IMR-90 (cell line): ENCODE results near the gene COL25A1. TPM values are rescaled to one million over a fixed set of nuclear protein-coding genes. Genes with fewer than 3 reads are reported as not detected.
A peak's percentile ranks its signal among the peaks of the same experiment; 100 is the strongest.

Experiments used
- ATAC-seq: fragments of 200-7000 bp; cut with Tn5 transposase; 2 replicates; pipeline ENCODE4 v1.9.1; 2020; ENCODE audit warnings: low read depth, mild to moderate bottlenecking, moderate library complexity
- BruUV-seq: library from RNA; stranded (reverse); fragments of 400-500 nt; replicated peaks from 2 replicates; lab custom pipeline; 2021; lab: Mats Ljungman, UMichigan
- CTCF ChIA-PET: fragments of 300-600 bp; formaldehyde crosslinking; extraction: SDS; loops from one replicate; lab custom pipeline; 2021; ENCODE audit warnings: antibody characterized with exemption; lab: Yijun Ruan, JAX
- POLR2A ChIA-PET: fragments of 300-600 bp; sonication (Branson Sonifier 250); formaldehyde crosslinking; loops from one replicate; lab custom pipeline; 2022; ENCODE audit warnings: antibody characterized with exemption; ENCODE audit not compliant: unreplicated experiment; lab: Charles Lee
- DNase-seq: peaks from one replicate; pipeline ENCODE4 v3.0.0; 2013
- H2AFZ ChIP-seq: replicated peaks from 2 replicates; pipeline ENCODE3; 2013; ENCODE audit warnings: low read length, mild to moderate bottlenecking; ENCODE audit not compliant: poor library complexity
- H2AK5ac ChIP-seq: 2 replicates; pipeline ENCODE4 v1.6.1; 2013; ENCODE audit warnings: low read depth, low read length, inconsistent platforms
- H2AK9ac ChIP-seq: replicated peaks from 2 replicates; pipeline ENCODE3; 2013; ENCODE audit warnings: mild to moderate bottlenecking, low read depth, low read length, moderate library complexity; ENCODE audit not compliant: poor library complexity
- H2BK120ac ChIP-seq: 2 replicates; pipeline ENCODE4 v1.6.1; 2013; ENCODE audit warnings: low read depth, low read length, inconsistent platforms
- H2BK15ac ChIP-seq: 3 replicates; pipeline ENCODE4 v1.6.1; 2013; ENCODE audit warnings: low read depth, low read length, inconsistent platforms
- H2BK20ac ChIP-seq: 2 replicates; pipeline ENCODE4 v1.6.1; 2013; ENCODE audit warnings: low read depth, mild to moderate bottlenecking, inconsistent platforms, low read length, moderate library complexity
- H2BK5ac ChIP-seq: 2 replicates; pipeline ENCODE4 v1.6.1; 2013; ENCODE audit warnings: mild to moderate bottlenecking, low read depth, low read length, inconsistent platforms; ENCODE audit not compliant: poor library complexity, severe bottlenecking
- H3K14ac ChIP-seq: replicated peaks from 2 replicates; pipeline ENCODE4 v1.6.1; 2013; ENCODE audit warnings: low read depth, low read length, inconsistent platforms
- H3K18ac ChIP-seq: 2 replicates; pipeline ENCODE4 v1.6.1; 2013; ENCODE audit warnings: low read depth, low read length, control low read depth
- H3K23ac ChIP-seq: 2 replicates; pipeline ENCODE4 v1.6.1; 2013; ENCODE audit warnings: low read depth, low read length, inconsistent platforms
- H3K27ac ChIP-seq: 2 replicates; pipeline ENCODE4 v1.5.1; 2013; ENCODE audit warnings: mild to moderate bottlenecking, control low read depth, low read length; ENCODE audit not compliant: insufficient read depth
- H3K27me3 ChIP-seq: 2 replicates; pipeline ENCODE4 v1.6.1; 2013; ENCODE audit warnings: low read length; ENCODE audit not compliant: control insufficient read depth, insufficient read depth
- H3K36me3 ChIP-seq: 2 replicates; pipeline ENCODE4 v1.6.1; 2013; ENCODE audit warnings: low read length, mixed read lengths; ENCODE audit not compliant: control insufficient read depth, insufficient read depth
- H3K4ac ChIP-seq: 2 replicates; pipeline ENCODE4 v1.6.1; 2013; ENCODE audit warnings: low read depth, low read length, inconsistent platforms
- H3K4me1 ChIP-seq: 2 replicates; pipeline ENCODE4 v1.6.1; 2013; ENCODE audit warnings: low read length, mixed read lengths; ENCODE audit not compliant: control insufficient read depth, insufficient read depth
- H3K4me2 ChIP-seq: 2 replicates; pipeline ENCODE4 v1.6.1; 2013; ENCODE audit warnings: low read depth, mild to moderate bottlenecking, control low read depth, low read length, moderate library complexity
- H3K4me3 ChIP-seq: 2 replicates; pipeline ENCODE4 v1.5.1; 2013; ENCODE audit warnings: low read depth, mild to moderate bottlenecking, control low read depth, low read length, moderate library complexity; ENCODE audit not compliant: insufficient read depth
- H3K56ac ChIP-seq: 2 replicates; pipeline ENCODE4 v1.6.1; 2013; ENCODE audit warnings: low read length, inconsistent platforms; ENCODE audit not compliant: insufficient read depth; ENCODE audit errors: extremely low read depth
- H3K79me1 ChIP-seq, 2 experiments: 2 replicates each; pipeline ENCODE4 v1.6.1; 2013; ENCODE audit warnings: low read length in 2 of 2, inconsistent platforms in 1 of 2, low read depth in 1 of 2
- H3K9ac ChIP-seq: 2 replicates; pipeline ENCODE4 v1.6.1; 2013; ENCODE audit warnings: low read depth, low read length, control low read depth
- H3K9me1 ChIP-seq: 2 replicates; pipeline ENCODE4 v1.6.1; 2013; ENCODE audit warnings: low read length, inconsistent platforms; ENCODE audit not compliant: insufficient read depth
- H3K9me3 ChIP-seq: 2 replicates; pipeline ENCODE4 v1.6.1; 2013; ENCODE audit warnings: low read length; ENCODE audit not compliant: control insufficient read depth, insufficient read depth
- H4K20me1 ChIP-seq: 2 replicates; pipeline ENCODE4 v1.6.1; 2013; ENCODE audit warnings: low read length, inconsistent platforms; ENCODE audit not compliant: insufficient read depth
- H4K5ac ChIP-seq: 2 replicates; pipeline ENCODE4 v1.6.1; 2013; ENCODE audit warnings: mild to moderate bottlenecking, low read depth, low read length, control low read depth
- H4K8ac ChIP-seq, 2 experiments: 2 replicates each; pipeline ENCODE4 v1.6.1; 2013; ENCODE audit warnings: low read depth in 2 of 2, low read length in 2 of 2, control low read depth in 1 of 2, inconsistent platforms in 1 of 2
- H4K91ac ChIP-seq: 2 replicates; pipeline ENCODE4 v1.6.1; 2013; ENCODE audit warnings: low read depth, low read length, inconsistent platforms; ENCODE audit not compliant: insufficient read depth
- CEBPB ChIP-seq: IDR thresholded peaks from 2 replicates; pipeline ENCODE4 v1.6.1; 2012; ENCODE audit warnings: low read depth, low read length, improper control_type of control experiment
- FOS ChIP-seq: fragments of 150-350 bp; IDR thresholded peaks from 2 replicates; pipeline ENCODE4 v1.6.1; 2016; ENCODE audit warnings: low read depth, low read length
- NFE2L2 ChIP-seq: fragments of 150-350 bp; IDR thresholded peaks from 2 replicates; pipeline ENCODE4 v1.6.1; 2016; ENCODE audit warnings: low read depth, mild to moderate bottlenecking, low read length
- POLR2A ChIP-seq: IDR thresholded peaks from 2 replicates; pipeline ENCODE4 v1.6.1; 2012; ENCODE audit warnings: mild to moderate bottlenecking, low read depth, low read length
- RAD21 ChIP-seq: IDR thresholded peaks from 2 replicates; pipeline ENCODE4 v1.6.1; 2012; ENCODE audit warnings: low read length, improper control_type of control experiment
- RCOR1 ChIP-seq: IDR thresholded peaks from 2 replicates; pipeline ENCODE4 v1.6.1; 2012; ENCODE audit warnings: mild to moderate bottlenecking, low read length, improper control_type of control experiment; ENCODE audit not compliant: insufficient replicate concordance
- RFX5 ChIP-seq: IDR thresholded peaks from 2 replicates; pipeline ENCODE4 v1.8.0; 2012; ENCODE audit warnings: low read depth, mild to moderate bottlenecking, low read length, moderate library complexity
- SMC3 ChIP-seq: fragments of 150-350 bp; IDR thresholded peaks from 2 replicates; pipeline ENCODE4 v1.6.1; 2016; ENCODE audit warnings: low read depth, mild to moderate bottlenecking, antibody characterized with exemption, low read length, moderate library complexity
- WGBS, 2 experiments: methylation state at CpG; one replicate each; pipeline versions ENCODE4 v1.1.5 to v1.1.7; 2013; ENCODE audit warnings: missing lambda C conversion rate in 2 of 2; ENCODE audit not compliant: insufficient read length in 1 of 2; ENCODE audit errors: extremely low coverage in 2 of 2; 5-methylcytosine and 5-hydroxymethylcytosine counted together
- dilution Hi-C: fragments of 300-500 bp; cut with HindIII; formaldehyde crosslinking; loops from one replicate; pipeline ENCODE4 v1.14.3; 2018; ENCODE audit warnings: low sequenced_read_pairs; ENCODE audit not compliant: unreplicated experiment
- in situ Hi-C: fragments of 300-500 bp; cut with MboI; formaldehyde crosslinking; loops from 3 replicates; pipeline ENCODE4 v1.14.3; 2019; ENCODE audit warnings: low sequenced_read_pairs, inconsistent platforms, mixed read lengths
- intact Hi-C: fragments of 100-400 bp; cut with micrococcal nuclease; formaldehyde crosslinking; loops from 2 replicates; pipeline ENCODE4 v1.10.0; 2022
- polyA plus RNA-seq, 3 experiments: library from polyadenylated mRNA; depleted of rRNA; stranded (reverse); fragments of >200 nt; gene quantifications; 2 replicates each; pipeline ENCODE4 v1.2.3, GENCODE V29; 2012; ENCODE audit warnings: low replicate concordance in 1 of 3
- total RNA-seq: library from RNA; depleted of rRNA; stranded (reverse); fragments of >200 nt; gene quantifications from 2 replicates; pipeline ENCODE4 v1.2.3, GENCODE V29; 2012
- TF ChIP-seq, protein P1 (sequence below): fragments of 150-350 bp; IDR thresholded peaks from 2 replicates; pipeline ENCODE4 v1.6.1; 2017; ENCODE audit warnings: mild to moderate bottlenecking, antibody characterized with exemption, low read length, low read depth

COL25A1 gene
- total and polyA plus RNA-seq, 2 of the 4 experiments (the other 2 are of a cell fraction): under 0.01 to 0.05 TPM

- Histone ChIP-seq H2BK120ac (no peak overlapping the region), H3K23ac (no peak overlapping the region), H2AK9ac (no peak overlapping the region), H3K36me3 (no peaks in the 10 kb centered on the region), H3K27ac (no peak overlapping the region), H3K9me1 (no peaks in the 10 kb centered on the region), H3K9ac (no peak overlapping the region), H4K8ac (no peak overlapping the region; a peak in 1 of 4 replicates), H2AK5ac (no peak overlapping the region), H2AFZ (no peak overlapping the region), H3K4ac (no peak overlapping the region), H4K5ac (no peak overlapping the region), H2BK5ac (no peak overlapping the region), H3K4me3 (no peak overlapping the region), H2BK20ac (no peak overlapping the region), H3K9me3 (no peaks in the 10 kb centered on the region), H4K91ac (no peak overlapping the region), H3K4me2 (no peak overlapping the region), H3K4me1 (no peaks in the 10 kb centered on the region; the same call in 1 of the 2 replicates), H4K20me1 (no peaks in the 10 kb centered on the region), H2BK15ac (no peak overlapping the region), H3K27me3 (no peaks in the 10 kb centered on the region), H3K14ac (no peak overlapping the region), H3K79me1 (no peaks in the 10 kb centered on the region), H3K56ac (no peak overlapping the region), H3K18ac (no peak overlapping the region; the same call in 1 of the 2 replicates)
- in situ Hi-C loops (no loop called here), intact Hi-C loops (no loop called here), dilution Hi-C loops (no loop called here)
- ChIA-PET CTCF (interaction anchor here (1.1 kb wide), 1 partner anchor 13 kb away, joined by 3 read pairs; no protein-coding TSS in a partner anchor), POLR2A (no interaction called here)
- no TSS peak for BruUV-seq
- TF ChIP-seq RCOR1 (no peak), RFX5 (no peak), POLR2A (no peak), NFE2L2 (no peak), FOS (no peak), RAD21 (no peak), CEBPB (no peak), SMC3 (no peak)
- TF ChIP-seq, protein P1, sequence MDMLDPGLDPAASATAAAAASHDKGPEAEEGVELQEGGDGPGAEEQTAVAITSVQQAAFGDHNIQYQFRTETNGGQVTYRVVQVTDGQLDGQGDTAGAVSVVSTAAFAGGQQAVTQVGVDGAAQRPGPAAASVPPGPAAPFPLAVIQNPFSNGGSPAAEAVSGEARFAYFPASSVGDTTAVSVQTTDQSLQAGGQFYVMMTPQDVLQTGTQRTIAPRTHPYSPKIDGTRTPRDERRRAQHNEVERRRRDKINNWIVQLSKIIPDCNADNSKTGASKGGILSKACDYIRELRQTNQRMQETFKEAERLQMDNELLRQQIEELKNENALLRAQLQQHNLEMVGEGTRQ: no peak
- DNase-seq (peak; percentile 41), ATAC-seq (peak; percentile 35; the same call in 1 of the 2 replicates)
- WGBS, 2 experiments: no CpG with 5 or more reads among the region's 1 CpG
Observed at GRCh38 chr4:108926061-108926460, 376.4 kb downstream of the COL25A1 start.
